Astrocyte of the spinal cord (primary cell): Measurements from ENCODE around the gene DDX31.

ENCODE experiments used
- DNase-seq: peaks from one replicate; pipeline ENCODE4 v3.0.0; 2011; ENCODE audit warnings: low read depth, low spot score
- H3K4me3 ChIP-seq: 2 replicates; pipeline ENCODE4 v1.5.1; 2011; ENCODE audit warnings: low read depth, mild to moderate bottlenecking, low read length, moderate library complexity
- in situ Hi-C: cut with HindIII; loops from 2 replicates; pipeline ENCODE4 v1.10.0; 2017; ENCODE audit warnings: low sequenced_read_pairs
- TF ChIP-seq, protein P1 (sequence below): IDR thresholded peaks from 2 replicates; pipeline ENCODE4 v1.5.1; 2012; ENCODE audit warnings: low read depth, mild to moderate bottlenecking, low read length, inconsistent platforms

DDX31 gene

DNA sequence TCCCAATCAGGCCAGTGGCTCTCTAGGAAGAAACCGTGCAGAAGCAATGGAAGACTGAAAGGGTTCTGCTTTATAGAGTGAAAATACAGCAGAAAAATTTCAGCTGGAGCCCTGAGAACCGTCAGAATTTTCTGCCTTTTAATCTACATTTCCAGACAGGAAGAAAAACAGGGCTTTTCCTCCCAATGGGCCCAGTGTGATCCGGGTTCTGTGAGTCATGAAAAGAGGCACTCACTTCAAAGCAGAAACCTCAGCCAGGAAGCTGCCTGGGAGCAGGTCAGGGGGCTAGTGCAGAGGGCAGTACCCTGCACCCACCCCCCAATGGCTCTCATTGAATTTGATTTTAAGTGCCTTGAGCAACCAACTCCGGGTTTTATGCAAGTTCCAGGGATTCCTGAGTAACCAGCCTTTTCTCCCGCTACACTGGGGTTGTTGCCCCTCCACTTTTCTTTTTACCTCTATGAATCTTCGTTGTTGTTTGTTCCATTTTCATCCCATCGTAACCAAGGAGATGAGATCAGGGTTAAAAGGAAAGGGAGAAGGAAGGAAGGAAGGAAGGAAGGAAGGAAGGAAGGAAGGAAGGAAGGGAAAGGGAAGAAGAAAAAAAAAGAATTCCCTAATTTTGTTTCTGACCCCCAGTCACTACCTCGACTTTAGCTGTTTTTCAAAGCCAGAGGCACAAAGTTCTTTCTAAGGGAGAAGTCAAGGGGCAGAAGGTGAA is 86.0 kb downstream of the DDX31 start:
- TF ChIP-seq, protein P1, sequence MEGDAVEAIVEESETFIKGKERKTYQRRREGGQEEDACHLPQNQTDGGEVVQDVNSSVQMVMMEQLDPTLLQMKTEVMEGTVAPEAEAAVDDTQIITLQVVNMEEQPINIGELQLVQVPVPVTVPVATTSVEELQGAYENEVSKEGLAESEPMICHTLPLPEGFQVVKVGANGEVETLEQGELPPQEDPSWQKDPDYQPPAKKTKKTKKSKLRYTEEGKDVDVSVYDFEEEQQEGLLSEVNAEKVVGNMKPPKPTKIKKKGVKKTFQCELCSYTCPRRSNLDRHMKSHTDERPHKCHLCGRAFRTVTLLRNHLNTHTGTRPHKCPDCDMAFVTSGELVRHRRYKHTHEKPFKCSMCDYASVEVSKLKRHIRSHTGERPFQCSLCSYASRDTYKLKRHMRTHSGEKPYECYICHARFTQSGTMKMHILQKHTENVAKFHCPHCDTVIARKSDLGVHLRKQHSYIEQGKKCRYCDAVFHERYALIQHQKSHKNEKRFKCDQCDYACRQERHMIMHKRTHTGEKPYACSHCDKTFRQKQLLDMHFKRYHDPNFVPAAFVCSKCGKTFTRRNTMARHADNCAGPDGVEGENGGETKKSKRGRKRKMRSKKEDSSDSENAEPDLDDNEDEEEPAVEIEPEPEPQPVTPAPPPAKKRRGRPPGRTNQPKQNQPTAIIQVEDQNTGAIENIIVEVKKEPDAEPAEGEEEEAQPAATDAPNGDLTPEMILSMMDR, result no peak
- in situ Hi-C loops, result no loop called here
- DNase-seq, result no peak
- no peak overlapping the region for H3K4me3 ChIP-seq

DNA sequence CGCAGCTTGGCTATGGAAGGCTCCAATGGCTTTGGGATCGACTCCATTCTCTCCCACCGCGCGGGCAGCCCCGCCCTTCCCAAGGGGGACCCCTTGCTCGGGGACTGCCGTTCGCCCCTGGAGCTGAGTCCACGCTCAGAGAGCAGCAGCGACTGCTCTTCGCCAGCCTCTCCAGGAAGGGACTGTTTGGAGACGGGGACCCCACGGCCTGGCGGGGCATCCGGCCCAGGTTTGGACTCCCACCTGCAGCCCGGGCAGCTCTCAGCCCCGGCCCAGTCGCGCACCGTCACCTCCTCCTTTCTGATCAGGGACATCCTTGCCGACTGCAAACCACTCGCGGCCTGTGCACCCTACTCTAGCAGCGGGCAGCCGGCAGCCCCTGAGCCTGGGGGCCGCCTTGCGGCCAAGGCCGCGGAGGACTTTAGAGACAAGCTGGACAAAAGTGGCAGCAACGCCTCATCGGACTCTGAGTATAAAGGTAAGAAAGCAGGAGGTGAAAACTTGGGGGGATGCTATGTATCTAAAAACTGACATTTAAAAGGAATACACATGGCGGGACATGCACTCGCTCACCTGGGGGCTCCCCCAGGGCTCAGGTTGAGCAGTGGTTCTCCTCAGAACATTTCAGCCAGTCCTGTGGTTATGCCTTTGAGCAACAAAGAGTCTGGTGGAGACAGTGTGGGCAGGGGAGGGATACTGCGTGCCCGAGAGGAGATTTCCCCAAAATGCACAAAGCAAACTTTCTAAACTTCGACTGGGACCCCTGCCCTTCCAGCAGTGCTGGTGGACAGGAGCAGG is 86.8 kb downstream of the DDX31 start:
- TF ChIP-seq, protein P1, result no peak
- no peak overlapping the region for H3K4me3 ChIP-seq
- in situ Hi-C loops, result no loop called here
- DNase-seq, result no peak

DNA sequence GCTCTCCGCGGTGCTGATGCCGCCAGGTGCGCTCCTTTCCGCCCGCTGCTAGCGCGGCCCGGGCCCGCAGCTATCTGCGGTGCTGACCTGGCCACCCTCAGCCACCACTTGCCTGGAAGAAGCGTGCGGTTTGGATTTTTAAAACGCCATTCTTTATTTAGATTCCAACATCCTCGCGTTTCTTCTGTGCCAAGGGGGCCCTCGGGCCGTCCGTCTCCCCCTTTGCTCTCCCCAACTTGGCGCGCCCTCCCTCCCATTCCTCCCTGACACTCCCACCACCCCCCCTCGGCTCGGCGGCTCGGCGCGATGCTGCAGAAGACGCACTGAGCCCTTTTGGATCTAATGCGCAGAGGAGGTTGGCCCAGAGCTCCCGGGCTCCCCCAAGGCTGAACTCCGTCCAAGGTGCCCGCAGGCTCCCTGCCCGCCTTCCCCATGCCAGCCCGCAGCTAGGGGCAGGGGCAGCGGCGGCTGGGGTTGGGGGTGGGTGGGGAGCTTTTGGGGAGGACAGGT is 87.5 kb downstream of the DDX31 start, which contains the start of gene BARHL1:
Gene BARHL1, plus strand, starts transcription at position 331 of the 510 bp plus-strand sequence. CDS start 192 bp downstream, outside the sequence.
- no peak for DNase-seq
- in situ Hi-C loops, result no loop called here
- H3K4me3 ChIP-seq, result peak within 1 kb of the TSS; percentile 5
- TF ChIP-seq, protein P1, result no peak

DNA sequence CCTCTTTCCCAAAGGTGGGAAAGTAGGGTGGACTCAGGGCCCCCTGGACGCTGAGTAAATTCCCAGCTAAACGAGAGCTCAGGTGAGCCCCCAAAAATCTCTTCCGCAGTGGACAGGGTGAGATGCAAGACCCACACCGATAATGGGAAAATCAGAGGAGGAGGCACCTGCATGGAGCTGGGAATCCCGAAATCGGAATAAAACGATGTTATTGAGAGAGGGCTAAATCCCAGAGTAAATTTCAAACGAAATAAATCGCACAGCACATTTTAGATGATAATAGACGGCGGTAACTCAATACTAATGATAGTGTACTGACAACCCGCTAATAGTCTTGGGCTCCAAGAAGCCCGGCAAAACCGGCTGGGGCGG is 90.4 kb downstream of the DDX31 start:
- in situ Hi-C loops, result no loop called here
- DNase-seq, result no peak
- TF ChIP-seq, protein P1, result no peak
- no peak overlapping the region for H3K4me3 ChIP-seq

DNA sequence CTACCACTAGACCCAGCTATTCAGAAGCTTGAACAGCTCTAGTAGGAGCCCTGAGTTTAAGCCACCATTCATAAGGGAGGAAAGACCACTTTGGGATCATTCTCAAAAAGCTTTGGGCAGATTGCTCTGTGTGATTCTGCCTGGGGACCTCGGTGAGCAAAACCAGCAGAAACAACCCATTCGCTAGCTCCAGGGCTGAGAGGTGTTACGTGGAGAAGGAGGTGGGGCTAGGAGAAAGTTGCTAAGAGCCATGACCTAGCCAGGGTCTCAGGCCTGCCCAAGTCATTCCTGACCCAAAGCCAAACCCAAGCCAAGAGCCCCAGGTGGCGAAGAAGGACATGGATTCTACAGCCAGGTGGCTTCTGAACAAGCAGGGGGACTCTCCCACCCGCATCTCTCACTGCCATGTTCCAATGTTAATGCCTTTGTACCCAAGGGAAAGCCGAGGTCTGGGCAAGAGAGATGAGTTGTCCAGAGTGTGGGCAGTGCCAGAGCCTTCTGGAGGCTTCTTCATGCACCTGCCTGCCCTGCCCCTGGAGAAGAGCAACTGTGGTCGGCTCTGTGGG is 91.3 kb downstream of the DDX31 start:
- TF ChIP-seq, protein P1, result no peak
- H3K4me3 ChIP-seq, result no peak overlapping the region
- in situ Hi-C loops, result no loop called here
- no peak for DNase-seq

DNA sequence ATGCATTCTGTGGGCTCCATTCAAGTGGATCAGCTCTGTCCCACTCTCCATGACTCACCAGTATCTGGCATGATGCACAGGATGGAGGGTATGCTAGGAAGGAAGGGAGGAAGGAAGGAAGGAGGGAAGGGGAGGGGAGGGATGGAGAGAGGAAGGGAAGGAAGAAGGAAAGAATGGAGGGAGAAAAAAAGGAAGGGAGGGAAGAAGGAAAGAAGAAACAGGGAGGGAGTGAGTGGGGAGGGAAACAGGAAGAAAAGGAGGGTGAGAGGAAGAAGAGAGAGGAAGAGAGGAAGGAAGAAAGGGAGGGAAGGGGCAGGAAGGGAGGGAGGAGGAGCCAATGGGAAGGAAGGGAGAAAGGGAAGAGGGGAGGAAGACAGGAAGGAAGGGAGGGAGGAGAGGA is 92.7 kb downstream of the DDX31 start:
- in situ Hi-C loops, result no loop called here
- H3K4me3 ChIP-seq, result no peak overlapping the region
- TF ChIP-seq, protein P1, result no peak
- DNase-seq, result no peak
